PC-9 (cell line): ENCODE results near the gene ANKRD33B.

ENCODE experiments used
- EZH2 ChIP-seq: fragments of 200-600 bp; sonication (generic); IDR thresholded peaks from 2 replicates; pipeline ENCODE4 v1.8.0; 2017; ENCODE audit warnings: antibody characterized with exemption, low read depth
- TF ChIP-seq, protein P1 (sequence below): fragments of 200-600 bp; sonication (generic); conservative IDR thresholded peaks from 2 replicates; pipeline ENCODE4 v1.6.1; 2017; ENCODE audit warnings: mixed run types, antibody characterized with exemption, mild to moderate bottlenecking, moderate library complexity

GRCh38 chr5:10572451-10572850 lies 8.6 kb downstream of the ANKRD33B start:
- TF ChIP-seq, protein P1, sequence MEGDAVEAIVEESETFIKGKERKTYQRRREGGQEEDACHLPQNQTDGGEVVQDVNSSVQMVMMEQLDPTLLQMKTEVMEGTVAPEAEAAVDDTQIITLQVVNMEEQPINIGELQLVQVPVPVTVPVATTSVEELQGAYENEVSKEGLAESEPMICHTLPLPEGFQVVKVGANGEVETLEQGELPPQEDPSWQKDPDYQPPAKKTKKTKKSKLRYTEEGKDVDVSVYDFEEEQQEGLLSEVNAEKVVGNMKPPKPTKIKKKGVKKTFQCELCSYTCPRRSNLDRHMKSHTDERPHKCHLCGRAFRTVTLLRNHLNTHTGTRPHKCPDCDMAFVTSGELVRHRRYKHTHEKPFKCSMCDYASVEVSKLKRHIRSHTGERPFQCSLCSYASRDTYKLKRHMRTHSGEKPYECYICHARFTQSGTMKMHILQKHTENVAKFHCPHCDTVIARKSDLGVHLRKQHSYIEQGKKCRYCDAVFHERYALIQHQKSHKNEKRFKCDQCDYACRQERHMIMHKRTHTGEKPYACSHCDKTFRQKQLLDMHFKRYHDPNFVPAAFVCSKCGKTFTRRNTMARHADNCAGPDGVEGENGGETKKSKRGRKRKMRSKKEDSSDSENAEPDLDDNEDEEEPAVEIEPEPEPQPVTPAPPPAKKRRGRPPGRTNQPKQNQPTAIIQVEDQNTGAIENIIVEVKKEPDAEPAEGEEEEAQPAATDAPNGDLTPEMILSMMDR: no peak
- no peak for TF ChIP-seq EZH2
